Hepatic stellate cell (primary cell): ENCODE data around the gene STK24.

Experiments
- DNase-seq: peaks from one replicate; pipeline ENCODE4 v3.0.0; 2011; ENCODE audit warnings: low spot score

The STK24 gene

GRCh38 chr13:98450539-98451111 is 126.3 kb downstream of the STK24 start:
- no peak for DNase-seq

- no peak for DNase-seq
These were observed 126.9 kb downstream of the STK24 start for GRCh38 chr13:98450026-98450425.

GRCh38 chr13:98449273-98449672 is 127.6 kb downstream of the STK24 start:
- DNase-seq = no peak

DNA sequence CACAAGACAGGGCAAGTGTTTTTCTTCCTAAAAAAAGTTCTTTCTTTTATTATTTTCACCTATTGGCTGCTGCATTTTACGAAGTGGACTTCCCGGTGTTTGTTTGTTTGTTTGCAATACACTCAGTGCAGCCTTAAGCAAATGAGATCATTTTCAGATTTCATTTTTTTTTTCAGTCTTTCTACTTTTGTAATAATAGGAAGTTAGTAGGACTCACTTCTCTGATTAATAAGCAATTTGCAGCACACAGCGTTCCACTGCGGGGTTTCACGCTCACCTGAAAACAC is 128.3 kb downstream of the STK24 start:
- no peak for DNase-seq

GRCh38 chr13:98447881-98448641 is 128.8 kb downstream of the STK24 start:
- no peak for DNase-seq

DNA sequence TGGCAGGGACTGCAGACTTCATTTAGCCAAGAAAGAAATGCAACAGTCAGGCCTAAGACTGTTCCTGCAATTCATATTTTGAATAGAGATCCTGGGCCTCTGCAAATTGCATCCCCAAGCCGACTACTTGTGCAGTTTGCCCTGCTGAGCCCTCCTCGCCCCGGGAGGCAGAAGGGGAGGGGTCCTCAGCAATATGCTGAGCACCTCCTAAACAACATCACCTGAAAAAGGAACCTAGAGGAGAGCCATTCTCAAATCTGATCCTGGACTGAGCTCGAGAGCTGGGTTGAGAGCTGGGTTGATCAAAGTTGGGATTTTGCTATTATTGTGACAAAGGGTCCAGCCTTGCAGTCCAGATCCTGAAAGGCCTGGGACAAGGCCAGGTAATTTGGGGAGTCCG is 129.8 kb downstream of the STK24 start:
- DNase-seq = no peak

- DNase-seq = no peak
These were observed 130.7 kb downstream of the STK24 start for GRCh38 chr13:98446234-98446621.

DNA sequence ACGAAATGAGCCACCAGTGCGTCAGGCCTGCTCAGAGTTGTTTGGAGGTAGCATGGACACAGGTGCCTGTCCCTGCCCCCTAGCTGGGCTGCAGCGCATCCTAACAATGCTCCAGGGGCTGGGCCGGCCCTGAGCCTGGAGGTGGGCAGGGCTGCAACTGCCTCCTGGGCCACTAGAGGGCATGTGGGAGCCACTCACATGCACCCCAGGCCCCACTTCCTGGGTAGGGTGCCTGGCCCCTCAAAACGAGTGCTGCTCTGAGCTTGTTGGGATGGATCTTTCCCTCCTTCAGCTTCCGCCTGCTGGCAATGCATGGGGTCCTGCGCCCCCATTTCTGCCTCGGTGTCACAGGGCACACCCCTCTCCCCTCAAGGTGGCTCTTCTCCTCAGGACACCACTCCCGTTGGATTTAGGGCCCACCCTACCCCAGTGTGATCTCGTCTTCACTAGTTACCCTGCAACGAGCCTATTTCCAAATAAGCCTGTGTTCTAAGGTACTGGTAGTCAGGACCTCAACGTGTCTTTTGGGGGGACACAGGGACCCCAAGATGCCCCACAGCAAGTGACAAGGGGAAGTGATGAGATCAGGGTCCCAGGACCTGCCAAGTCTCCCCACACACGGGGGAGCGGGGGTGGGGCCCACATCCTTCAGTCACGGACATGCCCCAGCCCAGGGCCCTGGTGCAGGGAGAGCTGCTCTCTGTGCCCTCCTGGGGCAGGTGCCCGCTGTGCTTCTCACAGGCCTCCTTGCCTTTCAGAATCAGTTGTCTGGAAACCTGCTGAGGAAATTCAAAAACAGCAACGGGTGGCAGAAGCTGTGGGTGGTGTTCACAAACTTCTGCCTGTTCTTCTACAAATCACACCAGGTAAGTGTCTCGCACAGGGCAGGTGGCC is 131.3 kb downstream of the STK24 start:
- peak; percentile 78 for DNase-seq

- no peak for DNase-seq
These were observed 132.5 kb downstream of the STK24 start for GRCh38 chr13:98444381-98444780.

- no peak for DNase-seq
These were observed 133.0 kb downstream of the STK24 start for GRCh38 chr13:98443800-98444325.

GRCh38 chr13:98443329-98443728 is 133.6 kb downstream of the STK24 start:
- peak; percentile 95 for DNase-seq

- DNase-seq = no peak
These were observed 134.3 kb downstream of the STK24 start for GRCh38 chr13:98442391-98443230.

- no peak for DNase-seq
These were observed 135.7 kb downstream of the STK24 start for GRCh38 chr13:98441056-98441676.

DNA sequence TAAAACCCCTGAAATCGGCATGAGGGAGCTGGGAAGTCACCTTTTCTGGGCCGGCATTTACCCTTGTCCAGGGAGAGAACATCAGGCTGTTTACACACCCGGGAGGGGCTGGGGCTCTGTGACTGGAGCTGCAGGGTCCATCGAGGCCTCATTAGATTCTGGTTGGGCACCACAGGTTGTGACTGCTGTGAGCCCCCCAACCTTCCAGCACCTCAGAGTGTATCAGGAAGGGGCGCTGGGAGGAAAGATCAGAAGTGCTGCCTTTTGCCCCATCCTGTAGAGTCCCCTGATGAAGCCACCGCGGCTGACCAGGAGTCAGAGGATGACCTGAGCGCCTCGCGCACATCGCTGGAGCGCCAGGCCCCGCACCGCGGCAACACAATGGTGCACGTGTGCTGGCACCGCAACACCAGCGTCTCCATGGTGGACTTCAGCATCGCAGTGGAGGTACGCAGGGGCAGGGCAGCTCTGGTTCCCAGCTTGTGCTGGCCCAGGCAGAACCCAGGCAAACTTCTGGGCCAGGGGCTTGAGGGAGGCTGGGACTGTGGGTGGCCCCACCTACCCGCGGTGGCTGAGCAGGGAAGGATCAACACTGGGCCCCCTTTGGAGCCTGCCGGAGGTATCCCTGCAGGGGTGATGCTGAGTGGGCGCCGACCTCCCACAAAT is 136.4 kb downstream of the STK24 start:
- DNase-seq = no peak

DNA sequence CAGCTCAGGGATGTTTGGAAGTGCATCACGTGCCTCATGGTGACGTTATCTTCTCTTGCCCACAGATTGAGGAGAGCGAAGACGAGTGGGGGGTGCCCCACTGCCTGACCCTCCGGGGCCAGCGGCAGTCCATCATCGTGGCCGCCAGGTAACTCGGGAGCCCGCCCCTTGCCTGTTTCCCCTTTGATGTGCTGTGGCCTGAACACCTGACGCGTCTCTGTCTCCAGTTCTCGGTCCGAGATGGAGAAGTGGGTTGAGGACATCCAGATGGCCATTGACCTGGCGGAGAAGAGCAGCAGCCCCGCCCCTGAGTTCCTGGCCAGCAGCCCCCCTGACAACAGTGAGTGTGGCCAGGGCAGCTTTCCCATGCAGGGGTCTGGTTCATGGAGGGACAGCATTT is 137.0 kb downstream of the STK24 start:
- no peak for DNase-seq

- DNase-seq = no peak
These were observed 137.6 kb downstream of the STK24 start for GRCh38 chr13:98439126-98439828.

DNA sequence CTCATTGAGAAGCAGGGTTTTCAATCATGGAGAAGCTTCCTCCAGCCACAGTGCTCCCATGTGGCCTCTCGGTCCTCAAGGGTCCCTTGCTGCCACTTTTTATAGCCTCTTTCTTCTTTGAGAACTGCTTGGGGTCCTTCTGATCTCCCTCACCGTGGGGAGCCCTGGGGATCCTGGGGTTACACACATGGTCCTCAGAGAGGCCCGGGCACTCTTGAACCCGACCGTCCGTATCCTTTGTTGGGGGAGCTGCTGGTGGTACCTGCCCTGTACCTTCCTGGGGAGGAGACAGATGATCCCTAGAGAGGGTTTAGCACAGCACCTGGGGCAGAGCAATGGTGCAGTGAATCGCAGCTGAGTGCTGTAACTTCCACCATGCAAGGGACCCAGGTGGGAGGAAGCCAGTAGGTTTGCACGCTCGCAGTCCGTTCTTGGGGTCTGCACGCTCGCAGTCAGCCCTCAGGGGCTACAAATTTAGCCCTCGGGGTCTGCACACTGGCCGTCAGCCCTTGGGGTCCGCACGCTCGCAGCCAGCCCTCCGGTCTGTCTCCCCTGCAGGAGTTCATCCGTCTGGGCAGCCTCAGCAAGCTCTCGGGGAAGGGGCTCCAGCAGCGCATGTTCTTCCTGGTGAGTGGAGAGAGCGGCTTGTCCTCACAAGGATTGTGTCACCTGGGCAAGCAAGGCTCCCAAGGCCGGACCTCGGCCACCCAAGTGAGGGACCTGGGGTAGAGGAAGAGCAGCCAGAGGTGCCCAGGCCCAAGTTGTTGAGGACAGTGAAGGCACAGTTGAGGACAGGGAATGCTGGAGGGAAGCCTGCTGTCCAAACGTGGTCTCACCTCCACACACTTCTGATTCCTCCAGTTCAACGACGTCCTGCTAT is 138.4 kb downstream of the STK24 start:
- DNase-seq = no peak

DNA sequence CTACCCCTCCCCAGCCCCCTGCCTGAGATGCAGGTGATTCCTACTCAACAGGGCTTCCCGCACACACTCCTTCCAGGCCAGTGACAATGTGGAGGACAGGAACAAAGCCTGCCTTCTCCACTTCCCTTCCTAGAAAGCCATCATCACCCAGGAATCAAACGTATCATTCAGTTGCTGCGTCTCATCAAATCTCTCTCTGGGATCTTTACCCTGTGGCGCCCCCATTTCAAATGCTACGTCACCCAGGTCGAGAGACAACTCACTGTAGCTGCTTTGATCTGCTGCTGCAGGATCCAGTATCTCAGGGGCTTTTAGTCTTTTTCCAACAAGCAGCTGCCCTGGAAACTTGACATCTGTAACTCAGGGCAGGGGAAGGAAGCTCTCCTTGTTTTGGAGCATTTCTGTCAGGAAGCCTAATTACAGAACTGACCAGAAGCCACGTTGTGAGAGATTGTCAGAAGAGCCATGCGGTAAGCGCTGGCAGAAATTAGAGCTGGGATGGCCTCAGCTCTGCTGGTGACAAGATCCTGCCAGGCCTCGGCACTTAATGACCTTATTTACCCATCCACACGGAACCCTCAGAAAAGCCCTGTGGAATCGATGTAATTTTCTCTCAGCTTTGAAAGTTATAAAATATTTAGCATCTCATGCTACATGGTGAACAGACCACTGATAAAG is 140.5 kb downstream of the STK24 start:
- no peak for DNase-seq

GRCh38 chr13:98435376-98435775 is 141.5 kb downstream of the STK24 start:
- DNase-seq = no peak
